ENCODE results near the gene SORCS1.

SORCS1 gene

DNA sequence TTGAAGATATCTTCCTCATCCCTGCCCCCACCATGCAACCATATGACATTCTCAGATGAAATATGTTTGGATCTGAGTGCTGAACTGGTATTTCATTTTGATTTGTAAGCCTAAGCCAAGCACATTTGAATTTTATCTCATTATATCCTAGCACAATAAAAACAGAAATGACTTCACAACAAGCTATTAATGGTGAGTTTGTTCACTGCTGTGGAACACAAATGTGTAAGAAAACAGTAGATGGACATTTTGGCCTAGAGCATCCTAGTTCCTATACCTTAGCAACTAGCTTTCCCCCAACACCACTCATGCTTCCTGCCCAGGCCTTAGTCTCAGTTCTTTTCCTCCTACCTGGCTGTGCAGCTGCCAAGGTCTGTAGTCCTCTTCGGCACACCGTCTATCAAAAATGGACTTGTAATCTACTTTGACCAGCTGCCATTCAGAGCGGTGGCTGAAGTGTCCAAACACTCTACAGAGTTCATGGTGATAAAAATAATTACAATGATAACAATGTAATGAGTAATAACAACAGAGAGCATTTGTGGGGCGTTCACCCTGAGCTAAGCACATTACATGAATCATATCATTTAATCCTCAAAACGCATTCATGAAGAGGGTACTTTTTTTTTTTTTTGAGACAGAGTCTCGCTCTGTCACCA is 491.9 kb downstream of the SORCS1 start:
- DNase-seq (ENCODE audit: low read depth in 2 of 2) = peak in 1 of 2 donors; percentile 2
- TF ChIP-seq, protein P1, sequence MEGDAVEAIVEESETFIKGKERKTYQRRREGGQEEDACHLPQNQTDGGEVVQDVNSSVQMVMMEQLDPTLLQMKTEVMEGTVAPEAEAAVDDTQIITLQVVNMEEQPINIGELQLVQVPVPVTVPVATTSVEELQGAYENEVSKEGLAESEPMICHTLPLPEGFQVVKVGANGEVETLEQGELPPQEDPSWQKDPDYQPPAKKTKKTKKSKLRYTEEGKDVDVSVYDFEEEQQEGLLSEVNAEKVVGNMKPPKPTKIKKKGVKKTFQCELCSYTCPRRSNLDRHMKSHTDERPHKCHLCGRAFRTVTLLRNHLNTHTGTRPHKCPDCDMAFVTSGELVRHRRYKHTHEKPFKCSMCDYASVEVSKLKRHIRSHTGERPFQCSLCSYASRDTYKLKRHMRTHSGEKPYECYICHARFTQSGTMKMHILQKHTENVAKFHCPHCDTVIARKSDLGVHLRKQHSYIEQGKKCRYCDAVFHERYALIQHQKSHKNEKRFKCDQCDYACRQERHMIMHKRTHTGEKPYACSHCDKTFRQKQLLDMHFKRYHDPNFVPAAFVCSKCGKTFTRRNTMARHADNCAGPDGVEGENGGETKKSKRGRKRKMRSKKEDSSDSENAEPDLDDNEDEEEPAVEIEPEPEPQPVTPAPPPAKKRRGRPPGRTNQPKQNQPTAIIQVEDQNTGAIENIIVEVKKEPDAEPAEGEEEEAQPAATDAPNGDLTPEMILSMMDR (IDR thresholded peaks at IDR 0.05; ENCODE audit: low read depth, low read length) = no peak
- H3K4me3 ChIP-seq (replicated peaks in 1 of 2; ENCODE audit: low read depth in 2 of 2, low read length in 2 of 2) = no peak overlapping the region

DNA sequence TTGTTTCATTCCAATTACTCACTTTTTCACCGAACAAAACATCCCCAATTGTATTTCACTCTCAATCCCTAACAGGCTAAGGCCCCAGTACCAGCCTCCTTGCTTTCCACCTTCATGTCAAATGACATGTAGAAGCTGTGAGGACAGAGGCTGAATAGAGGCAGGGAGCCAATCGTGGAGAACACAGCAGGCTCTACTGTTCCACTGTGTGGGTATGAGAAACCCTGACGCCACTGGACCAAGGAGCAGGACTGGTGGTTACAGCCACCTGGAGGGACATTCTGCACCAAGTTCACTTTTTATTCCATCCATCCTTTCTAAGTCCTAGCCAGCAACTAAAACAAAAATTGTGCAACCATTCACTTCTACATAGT is 502.8 kb downstream of the SORCS1 start:
- TF ChIP-seq, protein P1 (IDR thresholded peaks at IDR 0.05; ENCODE audit: low read depth, low read length) = no peak
- no peak for DNase-seq (ENCODE audit: low read depth in 2 of 2)
- no peak overlapping the region for H3K4me3 ChIP-seq (replicated peaks in 1 of 2; ENCODE audit: low read depth in 2 of 2, low read length in 2 of 2)

DNA sequence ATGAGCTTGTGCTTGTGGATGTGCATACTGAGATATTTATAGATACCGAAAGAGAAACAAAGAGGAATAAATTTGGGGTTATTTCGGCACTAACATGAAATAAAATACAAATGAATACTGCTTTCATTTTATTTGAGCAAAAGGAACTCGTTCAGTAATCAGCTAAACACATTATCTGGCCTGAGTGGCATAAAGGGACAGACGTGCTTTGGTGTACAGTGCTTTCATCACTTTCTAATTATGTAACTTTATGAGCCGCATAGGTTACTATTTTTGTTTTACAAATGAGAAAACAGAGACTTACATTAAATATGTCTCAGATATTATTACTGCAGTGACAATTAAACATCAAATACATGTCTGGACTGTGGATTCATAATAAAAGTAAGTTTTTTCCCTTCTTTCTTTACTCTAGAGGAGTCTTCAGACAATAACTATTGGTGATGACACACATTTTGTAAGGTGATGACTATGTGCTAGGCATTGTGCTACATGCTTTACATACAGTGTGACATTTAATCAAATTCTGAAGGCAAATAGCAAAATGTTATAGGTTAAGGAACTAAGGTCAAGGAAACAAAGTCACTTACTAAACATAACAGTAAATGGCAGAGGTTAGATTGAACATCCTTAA is 503.3 kb downstream of the SORCS1 start:
- peak in 1 of 2 donors; percentile 6 for DNase-seq (ENCODE audit: low read depth in 2 of 2)
- H3K4me3 ChIP-seq (replicated peaks in 1 of 2; ENCODE audit: low read depth in 2 of 2, low read length in 2 of 2) = no peak overlapping the region
- TF ChIP-seq, protein P1 (IDR thresholded peaks at IDR 0.05; ENCODE audit: low read depth, low read length) = no peak

DNA sequence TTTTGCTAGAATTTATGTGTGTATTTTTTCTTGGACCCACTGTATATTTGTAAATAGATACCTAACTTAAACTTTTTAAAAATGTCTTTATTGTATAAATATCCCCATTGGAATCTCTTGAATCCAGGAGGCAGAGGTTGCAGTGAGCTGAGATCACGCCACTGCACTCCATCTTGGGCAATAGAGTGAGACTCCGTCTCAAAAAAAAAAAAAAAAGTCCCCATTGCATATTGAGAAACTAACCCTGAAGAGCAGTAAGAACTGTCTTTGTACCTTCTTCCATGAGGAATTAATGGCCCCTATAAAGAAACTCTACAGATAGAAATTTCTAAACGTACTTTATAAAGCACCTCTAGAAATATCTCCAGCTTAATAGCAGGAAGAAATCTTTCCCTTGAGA is 504.0 kb downstream of the SORCS1 start:
- peak in 1 of 2 donors; percentile 5 for DNase-seq (ENCODE audit: low read depth in 2 of 2)
- TF ChIP-seq, protein P1 (IDR thresholded peaks at IDR 0.05; ENCODE audit: low read depth, low read length) = no peak
- H3K4me3 ChIP-seq (replicated peaks in 1 of 2; ENCODE audit: low read depth in 2 of 2, low read length in 2 of 2) = no peak overlapping the region

DNA sequence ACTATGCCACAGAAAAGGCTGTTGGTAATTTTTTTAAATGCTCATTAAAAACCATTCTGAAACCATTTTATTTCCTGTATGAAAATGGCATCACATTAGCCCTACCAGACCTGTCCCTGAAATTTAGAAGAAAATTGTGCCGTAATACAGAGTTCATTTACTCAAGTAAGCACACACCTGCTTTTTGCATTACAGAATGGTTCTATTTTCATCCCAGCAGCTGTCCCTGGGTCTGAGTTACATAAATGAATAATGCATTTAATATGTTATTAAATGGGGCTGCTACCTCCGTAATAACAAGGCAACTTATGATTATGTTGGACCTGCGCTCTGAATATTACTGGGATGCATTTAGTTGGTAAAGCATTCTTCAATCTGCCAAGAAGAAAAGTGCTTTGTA is 508.9 kb downstream of the SORCS1 start:
- DNase-seq (ENCODE audit: low read depth in 2 of 2) = no peak
- no peak overlapping the region for H3K4me3 ChIP-seq (replicated peaks in 1 of 2; ENCODE audit: low read depth in 2 of 2, low read length in 2 of 2)
- TF ChIP-seq, protein P1 (IDR thresholded peaks at IDR 0.05; ENCODE audit: low read depth, low read length) = no peak

DNA sequence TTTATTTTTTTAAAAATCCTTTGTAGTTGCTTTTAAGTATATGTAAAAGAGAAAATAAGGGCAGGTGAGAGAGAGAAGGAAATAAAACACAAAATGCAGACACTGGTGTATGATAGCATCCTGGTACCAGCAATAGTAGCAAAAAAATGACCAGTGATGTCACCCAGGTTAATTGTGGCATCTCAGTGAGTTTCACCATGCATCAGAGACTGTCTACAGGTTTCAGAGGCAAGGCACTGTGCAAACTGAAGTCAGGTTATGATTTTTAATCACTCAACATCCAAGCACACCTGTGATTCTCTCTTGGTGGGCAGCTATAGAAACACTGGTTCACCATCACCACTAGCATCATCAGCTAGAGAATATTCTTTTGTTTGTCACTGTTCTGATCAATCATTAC is 509.3 kb downstream of the SORCS1 start:
- H3K4me3 ChIP-seq (replicated peaks in 1 of 2; ENCODE audit: low read depth in 2 of 2, low read length in 2 of 2) = no peak overlapping the region
- no peak for DNase-seq (ENCODE audit: low read depth in 2 of 2)
- TF ChIP-seq, protein P1 (IDR thresholded peaks at IDR 0.05; ENCODE audit: low read depth, low read length) = no peak
